OCI-LY7 (cell line): Measurements from ENCODE around the gene PRODH2.

Experiments
- CTCF ChIP-seq: fragments of 200-600 bp; sonication (generic); conservative IDR thresholded peaks from 2 replicates; pipeline ENCODE4 v1.5.1; 2014; ENCODE audit warnings: mild to moderate bottlenecking, antibody characterized with exemption, low read length, moderate library complexity, mixed read lengths
- EZH2phosphoT487 ChIP-seq: fragments of 200-600 bp; sonication (generic); IDR thresholded peaks from 2 replicates; pipeline ENCODE4 v1.6.1; 2018; ENCODE audit warnings: low read depth, borderline replicate concordance, mild to moderate bottlenecking, mixed run types, antibody characterized with exemption, low read length, moderate library complexity, mixed read lengths

- TF ChIP-seq CTCF = no peak
- TF ChIP-seq EZH2phosphoT487 = no peak
These were observed 1.1 kb downstream of the PRODH2 start for GRCh38 chr19:35811317-35812219.
